Right ventricle myocardium inferior (tissue), 1 donor: ENCODE measurements around the gene HSD3B7. TPM values are rescaled to one million over a fixed set of nuclear protein-coding genes. Genes with fewer than 3 reads are reported as not detected.
A peak's percentile ranks its signal among the peaks of the same experiment; 100 is the strongest.

Experiments used
- ATAC-seq: fragments of 200-7000 bp; cut with Tn5 transposase; one replicate; pipeline ENCODE4 v1.9.1; 2020; ENCODE audit warnings: mild to moderate bottlenecking, moderate library complexity
- DNase-seq: peaks from one replicate; pipeline ENCODE4 v3.0.0; 2021; ENCODE audit errors: missing footprints
- intact Hi-C: fragments of 100-400 bp; cut with DNase I; formaldehyde crosslinking; loops from one replicate; pipeline ENCODE4 v1.11.0; 2022
- total RNA-seq: library from RNA; stranded (reverse); fragmentation: NEBNext Ultra II Directional; extraction: Animal tissue kit (Norgen Biotek cat#: 25700); gene quantifications from one replicate; pipeline ENCODE4 v1.2.1, GENCODE V29; 2021
- donor health status: DM: no; HTN: yes; CAD: no; lungs with severe emphysema.

HSD3B7 gene
- total RNA-seq, 1 donor from 2014 or later: 7.0 TPM

GRCh38 chr16:30977502-30977901 lies 7.5 kb upstream of the HSD3B7 start:
- DNase-seq (no peak), ATAC-seq (no peak)
- intact Hi-C loops: loop anchor here (5.0 kb wide), 1 partner anchor 65 kb away; no protein-coding TSS in a partner anchor

GRCh38 chr16:30979170-30980022 lies 5.6 kb upstream of the HSD3B7 start:
- DNase-seq: no peak

GRCh38 chr16:30980023-30980371 lies 5.0 kb upstream of the HSD3B7 start:
- ATAC-seq (no peak), DNase-seq (no peak)
- intact Hi-C loops: no loop called here

More at GRCh38 chr16:30979170-30980022, 5.6 kb upstream of the HSD3B7 start:
- no peak for ATAC-seq
- intact Hi-C loops: loop anchor here (5.0 kb wide), 1 partner anchor 63 kb away; no protein-coding TSS in a partner anchor

GRCh38 chr16:30980434-30980833 lies 4.6 kb upstream of the HSD3B7 start:
- DNase-seq: no peak
- ATAC-seq: no peak
- intact Hi-C loops: no loop called here

GRCh38 chr16:30980959-30981358 lies 4.0 kb upstream of the HSD3B7 start:
- DNase-seq (no peak), ATAC-seq (no peak)
- intact Hi-C loops: no loop called here

GRCh38 chr16:30982548-30983288 lies 2.3 kb upstream of the HSD3B7 start:
- DNase-seq: no peak
- intact Hi-C loops: no loop called here
- ATAC-seq: peak; percentile 51

GRCh38 chr16:30983289-30983889 lies 1.6 kb upstream of the HSD3B7 start:
- DNase-seq (no peak), ATAC-seq (no peak)
- intact Hi-C loops: no loop called here

- no peak for ATAC-seq
- intact Hi-C loops: loop anchor here (2.0 kb wide), 1 partner anchor 885 kb away; no protein-coding TSS in a partner anchor
- no peak for DNase-seq
Measured at GRCh38 chr16:30983898-30984610, 953 bp upstream of the HSD3B7 start.

GRCh38 chr16:30985401-30986128 lies 558 bp downstream of the HSD3B7 start:
- intact Hi-C loops: loop anchor here (1.0 to 5.0 kb wide), 5 partner anchors 157 to 883 kb away; partner anchors contain the start of gene ARMC5
- DNase-seq (no peak), ATAC-seq (peak; percentile 16)

GRCh38 chr16:30986129-30986991 lies 1.4 kb downstream of the HSD3B7 start:
- intact Hi-C loops: loop anchor here (5.0 kb wide), 2 partner anchors 396 to 471 kb away; partner anchors contain the start of gene ARMC5
- no peak for ATAC-seq
- no peak for DNase-seq

- DNase-seq (no peak), ATAC-seq (no peak)
- intact Hi-C loops: loop anchor here (5.0 kb wide), 2 partner anchors 395 to 470 kb away; partner anchors contain the start of gene ARMC5
Measured at GRCh38 chr16:30987581-30988190, 2.7 kb downstream of the HSD3B7 start.

- DNase-seq (no peak), ATAC-seq (no peak)
- intact Hi-C loops: loop anchor here (5.0 kb wide), 2 partner anchors 393 to 468 kb away; partner anchors contain the start of gene ARMC5
Measured at GRCh38 chr16:30989469-30990047, 4.6 kb downstream of the HSD3B7 start.

- DNase-seq (no peak), ATAC-seq (no peak)
- intact Hi-C loops: no loop called here
Measured at GRCh38 chr16:30990105-30990504, 5.1 kb downstream of the HSD3B7 start.

GRCh38 chr16:30991052-30991451 lies 6.0 kb downstream of the HSD3B7 start:
- intact Hi-C loops: no loop called here
- ATAC-seq (no peak), DNase-seq (no peak)

- intact Hi-C loops: no loop called here
- DNase-seq (no peak), ATAC-seq (no peak)
Measured at GRCh38 chr16:30992276-30992780, 7.3 kb downstream of the HSD3B7 start.
